GM11168 (cell line): ENCODE results near the gene SPDYE17.
"Not testable (repeated sequence)": the region's sequence is repeated elsewhere in the genome, so short reads cannot be mapped to it uniquely, and the experiment has no call there.

Experiments used
- in situ Hi-C: fragments of 300-500 bp; cut with MboI; formaldehyde crosslinking; loops from one replicate; pipeline ENCODE4 v1.12.0; 2022; ENCODE audit warnings: low sequenced_read_pairs; ENCODE audit not compliant: unreplicated experiment

Gene SPDYE17

DNA sequence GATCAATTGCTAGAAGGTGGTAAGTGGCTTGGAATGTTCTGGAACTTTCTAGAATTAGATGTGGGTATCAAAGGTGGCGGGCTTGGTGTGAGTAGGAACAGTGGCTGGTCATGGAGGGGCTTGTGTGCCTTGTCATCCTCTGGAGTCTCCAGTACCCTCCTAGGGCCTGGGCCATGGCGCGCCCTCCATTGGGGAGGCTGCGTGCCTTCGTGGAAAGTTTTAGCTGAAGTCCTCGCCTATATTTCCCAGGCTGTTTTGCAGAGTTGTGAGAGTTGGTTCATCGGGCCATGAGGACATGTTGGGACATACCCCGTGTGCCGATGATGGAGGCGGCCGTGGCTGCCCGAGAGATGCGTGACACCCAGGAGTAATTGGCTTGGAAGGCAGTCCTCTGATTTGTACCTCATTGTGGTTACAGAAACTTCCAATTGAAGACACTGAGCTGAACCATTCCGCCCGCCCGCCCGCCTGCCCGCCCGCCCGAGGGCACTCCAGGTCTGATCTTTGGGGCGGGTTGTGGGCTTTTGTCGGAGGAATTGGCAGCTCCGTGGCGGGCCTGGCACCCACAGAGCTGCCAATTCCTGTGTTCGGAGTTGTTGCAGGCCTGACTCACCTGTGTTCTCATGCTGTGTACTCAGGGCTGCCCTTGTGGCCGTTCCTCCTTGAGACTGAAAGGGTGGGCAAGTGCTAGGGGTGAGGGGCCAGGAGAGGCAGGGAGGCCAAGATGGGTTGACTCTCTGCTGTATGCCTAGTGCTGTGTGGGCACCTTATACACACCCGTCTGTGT, 57.2 kb downstream of the SPDYE17 start:
- in situ Hi-C loops, result not testable (repeated sequence)

DNA sequence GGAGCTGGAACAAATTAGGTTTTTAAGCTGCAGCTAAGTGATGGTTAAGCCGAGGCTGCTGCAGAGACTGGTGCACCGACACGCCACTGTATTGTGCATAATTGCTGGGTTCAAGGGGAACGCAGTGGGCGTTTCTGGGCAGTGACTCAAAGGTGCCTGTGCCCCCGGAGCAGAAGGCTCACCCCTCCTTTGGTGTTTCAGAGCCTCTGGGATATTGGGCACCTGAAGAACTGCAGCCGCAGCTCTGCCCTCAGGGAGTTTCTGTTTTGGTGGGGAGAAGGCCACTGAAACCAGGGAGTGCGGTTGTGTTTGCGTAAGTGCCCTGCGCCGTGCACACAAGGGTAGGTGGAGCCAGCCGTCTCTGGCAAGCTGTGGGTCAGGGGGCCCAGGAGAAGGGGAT, 57.8 kb downstream of the SPDYE17 start:
- in situ Hi-C loops, result not testable (repeated sequence)

DNA sequence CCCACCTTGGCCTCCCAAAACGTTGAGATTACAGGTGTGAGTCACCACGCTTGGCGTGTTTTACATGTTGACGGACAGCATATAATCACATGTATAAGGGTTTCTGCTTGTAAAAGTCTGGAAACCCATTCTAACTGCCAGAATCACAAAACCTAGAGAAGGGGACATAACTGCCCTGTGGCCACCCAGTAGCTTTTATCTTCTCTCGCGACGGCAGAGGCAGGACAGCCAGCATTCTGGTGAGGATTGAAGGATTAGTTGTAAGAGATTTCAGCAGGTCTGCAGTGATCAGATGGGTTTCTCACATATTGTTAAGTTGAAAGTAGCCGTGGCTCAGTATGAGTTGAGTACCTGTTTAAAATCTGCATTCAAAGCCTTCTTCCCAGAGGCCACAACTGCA, 59.8 kb downstream of the SPDYE17 start:
- in situ Hi-C loops, result not testable (repeated sequence)
